ENCODE results near the gene ERMN. TPM values are rescaled to one million over a fixed set of nuclear protein-coding genes. Genes with fewer than 3 reads are reported as not detected.
"Not testable (repeated sequence)": the region's sequence is repeated elsewhere in the genome, so short reads cannot be mapped to it uniquely, and the experiment has no call there.

Gene ERMN
- total RNA-seq, 1 donor: 1.4 TPM

GRCh38 chr2:157345647-157346389 lies 20.2 kb upstream of the ERMN start:
- Histone ChIP-seq H3K27me3 (ENCODE audit: insufficient read depth, low read length) (no peaks in the 10 kb centered on the region), H3K9me3 (ENCODE audit: low read depth, low read length) (no peaks in the 10 kb centered on the region), H3K27ac (ENCODE audit: low read depth, low read length) (no peak overlapping the region), H4K20me1 (ENCODE audit: insufficient read depth, low read length) (no peaks in the 10 kb centered on the region), H3K4me2 (ENCODE audit: insufficient read depth, low read length) (no peak overlapping the region), H2AFZ (ENCODE audit: low read length) (no peak overlapping the region), H3K36me3 (ENCODE audit: insufficient read depth, low read length) (no peaks in the 10 kb centered on the region), H3K4me1 (ENCODE audit: insufficient read depth, low read length) (peaks cover 10% of the 10 kb centered on the region), H3K79me2 (ENCODE audit: insufficient read depth, low read length) (no peaks in the 10 kb centered on the region), H3K4me3 (ENCODE audit: insufficient read depth, low read length) (no peak overlapping the region)
- DNase-seq (ENCODE audit: insufficient read length, low spot score, missing footprints): no peak
- no peak for TF ChIP-seq CTCF (IDR thresholded peaks at IDR 0.05; ENCODE audit: extremely low read depth, low read depth, low read length)

- H4K20me1 ChIP-seq (ENCODE audit: insufficient read depth, low read length); DNase-seq (ENCODE audit: insufficient read length, low spot score, missing footprints): not testable (repeated sequence)
Measured at GRCh38 chr2:157341381-157341780, 15.8 kb upstream of the ERMN start.

GRCh38 chr2:157339965-157340655 lies 14.5 kb upstream of the ERMN start:
- no peaks in the 10 kb centered on the region for H3K27me3 ChIP-seq (ENCODE audit: insufficient read depth, low read length)
- no peak overlapping the region for H3K4me3 ChIP-seq (ENCODE audit: insufficient read depth, low read length)
- H3K4me1 ChIP-seq (ENCODE audit: insufficient read depth, low read length): peaks cover 13% of the 10 kb centered on the region
- no peaks in the 10 kb centered on the region for H4K20me1 ChIP-seq (ENCODE audit: insufficient read depth, low read length)
- H3K36me3 ChIP-seq (ENCODE audit: insufficient read depth, low read length): no peaks in the 10 kb centered on the region
- no peak for DNase-seq (ENCODE audit: insufficient read length, low spot score, missing footprints)
- no peaks in the 10 kb centered on the region for H3K9me3 ChIP-seq (ENCODE audit: low read depth, low read length)
- H2AFZ ChIP-seq (ENCODE audit: low read length): no peak overlapping the region
- H3K4me2 ChIP-seq (ENCODE audit: insufficient read depth, low read length): peak overlapping the region; percentile 10
- H3K79me2 ChIP-seq (ENCODE audit: insufficient read depth, low read length): no peaks in the 10 kb centered on the region
- no peak for TF ChIP-seq CTCF (IDR thresholded peaks at IDR 0.05; ENCODE audit: extremely low read depth, low read depth, low read length)
- H3K27ac ChIP-seq (ENCODE audit: low read depth, low read length): peak overlapping the region; percentile 50

More at GRCh38 chr2:157341381-157341780, 15.8 kb upstream of the ERMN start:
- H3K4me1 ChIP-seq (ENCODE audit: insufficient read depth, low read length): peaks cover 13% of the 10 kb centered on the region
- H3K4me2 ChIP-seq (ENCODE audit: insufficient read depth, low read length); H3K36me3 ChIP-seq (ENCODE audit: insufficient read depth, low read length); H3K79me2 ChIP-seq (ENCODE audit: insufficient read depth, low read length); H2AFZ ChIP-seq (ENCODE audit: low read length); H3K4me3 ChIP-seq (ENCODE audit: insufficient read depth, low read length); H3K27me3 ChIP-seq (ENCODE audit: insufficient read depth, low read length); H3K9me3 ChIP-seq (ENCODE audit: low read depth, low read length): not testable (repeated sequence)
- H3K27ac ChIP-seq (ENCODE audit: low read depth, low read length): peak overlapping the region; percentile 50

GRCh38 chr2:157337978-157338377 lies 12.4 kb upstream of the ERMN start:
- Histone ChIP-seq H3K4me2 (ENCODE audit: insufficient read depth, low read length) (no peak overlapping the region), H4K20me1 (ENCODE audit: insufficient read depth, low read length) (no peaks in the 10 kb centered on the region), H3K9me3 (ENCODE audit: low read depth, low read length) (no peaks in the 10 kb centered on the region), H3K4me1 (ENCODE audit: insufficient read depth, low read length) (peaks cover 13% of the 10 kb centered on the region), H2AFZ (ENCODE audit: low read length) (no peak overlapping the region), H3K79me2 (ENCODE audit: insufficient read depth, low read length) (no peaks in the 10 kb centered on the region), H3K27me3 (ENCODE audit: insufficient read depth, low read length) (peaks cover under 1% of the 10 kb centered on the region), H3K27ac (ENCODE audit: low read depth, low read length) (no peak overlapping the region), H3K36me3 (ENCODE audit: insufficient read depth, low read length) (no peaks in the 10 kb centered on the region), H3K4me3 (ENCODE audit: insufficient read depth, low read length) (no peak overlapping the region)
- no peak for TF ChIP-seq CTCF (IDR thresholded peaks at IDR 0.05; ENCODE audit: extremely low read depth, low read depth, low read length)
- no peak for DNase-seq (ENCODE audit: insufficient read length, low spot score, missing footprints)
